ENCODE results near the gene TPBG.

TPBG gene, protein sequence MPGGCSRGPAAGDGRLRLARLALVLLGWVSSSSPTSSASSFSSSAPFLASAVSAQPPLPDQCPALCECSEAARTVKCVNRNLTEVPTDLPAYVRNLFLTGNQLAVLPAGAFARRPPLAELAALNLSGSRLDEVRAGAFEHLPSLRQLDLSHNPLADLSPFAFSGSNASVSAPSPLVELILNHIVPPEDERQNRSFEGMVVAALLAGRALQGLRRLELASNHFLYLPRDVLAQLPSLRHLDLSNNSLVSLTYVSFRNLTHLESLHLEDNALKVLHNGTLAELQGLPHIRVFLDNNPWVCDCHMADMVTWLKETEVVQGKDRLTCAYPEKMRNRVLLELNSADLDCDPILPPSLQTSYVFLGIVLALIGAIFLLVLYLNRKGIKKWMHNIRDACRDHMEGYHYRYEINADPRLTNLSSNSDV

DNA sequence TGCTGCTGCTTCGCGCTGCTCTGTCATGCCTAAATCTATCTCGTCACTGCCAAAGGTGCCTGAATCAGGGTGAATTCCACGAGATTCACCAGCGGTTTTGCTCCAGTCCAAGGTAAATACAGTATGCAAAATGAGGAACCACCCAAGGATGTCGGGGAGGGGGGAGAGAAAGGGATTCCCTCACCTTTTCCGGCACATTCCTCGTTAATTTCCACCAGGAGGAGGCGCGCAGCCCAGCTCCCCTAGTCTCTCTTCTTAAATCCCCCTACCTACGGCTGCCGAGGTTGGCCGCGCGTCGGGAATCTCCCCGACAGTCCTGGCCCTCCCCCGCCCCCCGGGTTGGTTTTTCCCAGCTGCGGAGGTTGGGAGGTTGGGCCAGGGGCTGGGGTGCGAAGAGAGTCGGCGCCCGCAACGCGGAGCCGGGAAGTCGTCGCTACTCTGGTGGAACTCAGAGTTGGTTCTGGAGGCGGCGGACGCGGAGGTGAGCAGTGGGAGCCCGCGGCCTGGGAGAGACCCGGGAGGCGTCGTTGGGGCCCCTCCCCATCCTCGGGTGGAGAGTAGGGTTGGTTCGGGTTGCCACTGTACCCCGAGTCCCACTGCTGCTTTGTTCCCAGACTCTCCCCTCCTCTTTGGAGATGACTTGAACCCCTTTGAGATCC lies at the start of gene TPBG:
Gene TPBG (plus strand): TSS at position 390 of the 659 bp plus-strand sequence. CDS start 1,145 bp downstream, outside the sequence.
- peak; percentile 70 for DNase-seq (ENCODE audit: low read depth)

DNA sequence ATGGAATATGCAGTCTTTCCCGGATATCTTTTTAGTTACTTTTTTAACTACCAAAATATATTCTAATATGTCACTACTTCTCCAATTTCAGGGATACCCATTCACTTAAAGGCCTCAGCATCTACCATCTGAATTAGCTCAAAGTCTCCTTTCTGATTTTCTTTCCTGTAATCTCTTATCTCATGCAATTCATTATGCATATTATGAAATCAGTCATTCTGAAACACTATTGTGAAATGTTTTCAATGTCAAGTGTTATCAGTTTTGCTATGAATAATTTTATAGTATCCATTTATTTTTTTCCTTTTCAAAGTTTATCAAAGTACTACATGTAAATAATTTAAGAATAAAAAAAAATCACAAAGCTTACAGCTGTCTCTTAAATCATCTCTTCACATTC lies 41.2 kb upstream of the TPBG start:
- DNase-seq (ENCODE audit: low read depth), result no peak

GRCh38 chr6:82329766-82330165 lies 33.9 kb upstream of the TPBG start:
- DNase-seq (ENCODE audit: low read depth), result no peak

DNA sequence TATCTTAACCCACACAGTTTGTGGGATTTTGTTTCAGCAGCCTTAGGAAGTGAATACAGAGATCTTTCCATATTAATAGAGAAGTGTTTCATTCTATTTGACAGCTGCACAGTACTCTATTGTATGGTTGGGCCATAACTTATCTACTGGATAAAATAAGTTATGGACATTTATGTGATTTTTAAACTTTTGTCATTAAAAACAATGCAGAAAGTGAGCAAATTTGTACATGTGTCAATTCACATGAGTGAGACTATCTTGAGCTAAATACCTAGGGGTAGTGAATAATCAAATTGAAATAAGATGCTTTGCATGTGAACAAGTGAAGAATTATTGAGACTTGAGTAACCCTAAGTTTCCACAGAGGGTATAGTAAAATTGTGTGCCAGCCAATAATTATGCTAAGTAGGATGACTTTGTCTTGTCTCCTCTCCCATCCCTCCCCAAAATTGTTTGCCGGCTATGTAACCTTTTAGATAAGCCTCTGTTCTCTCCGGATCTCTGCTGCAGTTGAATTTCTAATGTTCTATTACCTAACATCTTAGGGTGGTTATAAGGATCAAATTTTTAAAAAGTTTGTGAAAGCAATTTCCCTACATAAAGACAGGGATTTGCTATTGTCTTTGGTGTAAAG lies 33.3 kb upstream of the TPBG start:
- no peak for DNase-seq (ENCODE audit: low read depth)

GRCh38 chr6:82331031-82331773 lies 32.4 kb upstream of the TPBG start:
- DNase-seq (ENCODE audit: low read depth), result peak; percentile 60

- DNase-seq (ENCODE audit: low read depth), result no peak
Observed at GRCh38 chr6:82333781-82334180, 29.8 kb upstream of the TPBG start.

DNA sequence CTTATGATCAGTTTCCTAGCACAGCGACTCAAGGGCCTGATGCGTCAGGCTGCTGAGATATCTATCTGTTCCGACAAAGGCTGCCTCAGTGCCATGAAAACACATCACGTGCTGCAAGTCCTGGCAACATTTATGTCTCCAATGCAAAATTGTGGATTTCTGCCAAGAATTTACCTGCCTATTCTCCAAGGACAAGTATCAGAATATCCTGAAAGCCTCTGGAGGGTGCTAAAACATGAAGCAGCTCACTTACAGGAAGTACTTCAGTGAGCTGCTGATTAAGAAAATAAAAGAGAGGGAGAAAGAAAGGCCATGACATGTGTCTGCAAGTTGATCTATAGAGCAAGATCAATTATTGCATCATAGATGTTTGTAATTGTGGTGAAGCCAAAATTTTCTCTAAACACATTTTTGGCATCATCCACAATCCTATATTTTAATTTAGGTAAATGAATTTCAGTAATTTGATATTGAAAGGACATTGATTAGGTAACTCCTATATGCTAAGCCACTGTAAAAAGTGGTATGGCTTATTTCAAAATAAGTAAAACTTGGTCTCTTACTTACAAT lies 25.8 kb upstream of the TPBG start:
- no peak for DNase-seq (ENCODE audit: low read depth)

GRCh38 chr6:82348130-82348529 lies 15.5 kb upstream of the TPBG start:
- peak; percentile 5 for DNase-seq (ENCODE audit: low read depth)

DNA sequence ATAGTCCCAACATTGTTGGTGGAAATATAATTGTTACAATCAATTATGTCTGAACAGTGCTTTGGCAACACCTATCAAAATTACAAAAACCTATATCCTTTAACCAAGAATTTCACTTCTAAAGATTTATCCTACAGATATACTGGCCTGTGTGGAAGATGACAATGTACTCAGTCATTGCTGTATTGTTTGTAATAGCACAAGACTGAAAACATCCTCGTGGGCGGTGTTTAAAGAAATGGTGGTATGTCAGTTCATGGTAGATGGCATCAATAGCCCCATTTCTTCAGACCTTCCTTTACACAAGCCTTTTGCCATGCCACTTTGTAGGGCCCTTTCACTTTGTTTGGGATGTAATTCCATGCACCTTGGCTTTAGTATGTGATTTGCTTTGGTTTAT lies 9.8 kb upstream of the TPBG start:
- no peak for DNase-seq (ENCODE audit: low read depth)

- DNase-seq (ENCODE audit: low read depth), result no peak
Observed at GRCh38 chr6:82360552-82360951, 3.1 kb upstream of the TPBG start.

- DNase-seq (ENCODE audit: low read depth), result no peak
Observed at GRCh38 chr6:82361631-82362030, 2.0 kb upstream of the TPBG start.

GRCh38 chr6:82362144-82362543 lies 1.5 kb upstream of the TPBG start:
- DNase-seq (ENCODE audit: low read depth), result peak; percentile 12

GRCh38 chr6:82362878-82363427 lies 664 bp upstream of the TPBG start:
- peak; percentile 78 for DNase-seq (ENCODE audit: low read depth)

DNA sequence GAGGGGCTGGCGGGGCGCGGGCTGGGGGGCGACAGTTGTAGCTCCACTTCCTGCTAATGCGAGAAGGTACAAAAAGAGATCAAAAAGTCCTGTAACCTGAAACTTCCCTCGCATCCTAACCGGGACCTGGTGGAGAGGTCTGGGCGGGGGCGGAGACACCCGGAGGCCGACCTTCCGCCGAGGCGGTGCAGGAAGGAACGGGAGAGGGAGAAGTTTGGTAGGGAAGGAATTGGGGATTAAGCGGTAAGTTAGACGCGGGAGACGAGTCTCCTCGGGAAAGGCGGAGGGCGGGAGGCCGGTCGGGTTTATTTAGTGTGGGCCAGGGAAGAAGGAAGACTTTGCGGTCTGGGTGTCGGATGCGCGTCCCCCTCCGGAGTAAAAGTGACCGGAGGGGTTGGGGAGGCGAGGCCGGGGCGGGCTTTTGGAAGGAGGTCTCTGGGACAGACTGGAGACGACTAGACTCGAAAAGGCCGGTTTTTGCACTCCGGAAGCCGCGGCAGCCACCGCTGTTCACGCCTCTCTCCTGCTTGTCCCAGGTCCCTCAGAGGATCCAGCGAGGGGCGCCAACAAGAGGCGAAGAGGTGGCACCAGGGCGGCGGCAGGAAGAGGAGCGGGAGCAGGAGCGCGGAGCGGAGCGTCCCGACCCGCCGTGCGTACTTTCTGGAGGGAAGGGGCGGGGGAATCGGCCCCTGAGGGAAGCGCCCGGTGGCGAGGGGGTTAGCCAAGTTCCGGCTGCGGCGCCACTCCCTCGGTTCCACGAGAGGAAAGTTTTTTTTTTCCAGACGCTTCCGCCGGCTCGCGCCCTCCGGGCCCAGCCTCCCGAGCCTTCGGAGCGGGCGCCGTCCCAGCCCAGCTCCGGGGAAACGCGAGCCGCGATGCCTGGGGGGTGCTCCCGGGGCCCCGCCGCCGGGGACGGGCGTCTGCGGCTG lies 734 bp downstream of the TPBG start:
- DNase-seq (ENCODE audit: low read depth), result peak; percentile 68

DNA sequence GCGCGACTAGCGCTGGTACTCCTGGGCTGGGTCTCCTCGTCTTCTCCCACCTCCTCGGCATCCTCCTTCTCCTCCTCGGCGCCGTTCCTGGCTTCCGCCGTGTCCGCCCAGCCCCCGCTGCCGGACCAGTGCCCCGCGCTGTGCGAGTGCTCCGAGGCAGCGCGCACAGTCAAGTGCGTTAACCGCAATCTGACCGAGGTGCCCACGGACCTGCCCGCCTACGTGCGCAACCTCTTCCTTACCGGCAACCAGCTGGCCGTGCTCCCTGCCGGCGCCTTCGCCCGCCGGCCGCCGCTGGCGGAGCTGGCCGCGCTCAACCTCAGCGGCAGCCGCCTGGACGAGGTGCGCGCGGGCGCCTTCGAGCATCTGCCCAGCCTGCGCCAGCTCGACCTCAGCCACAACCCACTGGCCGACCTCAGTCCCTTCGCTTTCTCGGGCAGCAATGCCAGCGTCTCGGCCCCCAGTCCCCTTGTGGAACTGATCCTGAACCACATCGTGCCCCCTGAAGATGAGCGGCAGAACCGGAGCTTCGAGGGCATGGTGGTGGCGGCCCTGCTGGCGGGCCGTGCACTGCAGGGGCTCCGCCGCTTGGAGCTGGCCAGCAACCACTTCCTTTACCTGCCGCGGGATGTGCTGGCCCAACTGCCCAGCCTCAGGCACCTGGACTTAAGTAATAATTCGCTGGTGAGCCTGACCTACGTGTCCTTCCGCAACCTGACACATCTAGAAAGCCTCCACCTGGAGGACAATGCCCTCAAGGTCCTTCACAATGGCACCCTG lies 1.6 kb downstream of the TPBG start:
- DNase-seq (ENCODE audit: low read depth), result peak; percentile 54

GRCh38 chr6:82367704-82368103 lies 4.1 kb downstream of the TPBG start:
- no peak for DNase-seq (ENCODE audit: low read depth)

DNA sequence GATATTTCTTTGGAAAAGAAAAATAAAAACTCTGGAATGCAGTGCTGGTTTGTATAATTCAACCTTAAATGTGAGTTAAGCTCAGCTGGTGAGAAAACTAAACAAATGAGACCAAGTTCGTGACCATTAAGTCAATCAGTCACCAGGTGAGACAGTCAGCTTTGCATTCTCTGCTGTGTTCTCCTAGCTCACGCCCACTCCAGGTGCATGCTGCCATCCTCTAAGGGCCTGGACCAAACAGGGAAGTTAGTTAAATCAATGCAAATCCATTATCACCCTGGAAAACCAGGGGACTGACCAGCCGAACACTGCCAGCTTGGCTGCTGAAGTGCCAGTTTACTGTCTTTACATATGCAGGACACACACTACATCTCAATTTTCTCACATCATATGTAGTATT lies 7.2 kb downstream of the TPBG start:
- no peak for DNase-seq (ENCODE audit: low read depth)

GRCh38 chr6:82371799-82372546 lies 8.4 kb downstream of the TPBG start:
- peak; percentile 28 for DNase-seq (ENCODE audit: low read depth)

DNA sequence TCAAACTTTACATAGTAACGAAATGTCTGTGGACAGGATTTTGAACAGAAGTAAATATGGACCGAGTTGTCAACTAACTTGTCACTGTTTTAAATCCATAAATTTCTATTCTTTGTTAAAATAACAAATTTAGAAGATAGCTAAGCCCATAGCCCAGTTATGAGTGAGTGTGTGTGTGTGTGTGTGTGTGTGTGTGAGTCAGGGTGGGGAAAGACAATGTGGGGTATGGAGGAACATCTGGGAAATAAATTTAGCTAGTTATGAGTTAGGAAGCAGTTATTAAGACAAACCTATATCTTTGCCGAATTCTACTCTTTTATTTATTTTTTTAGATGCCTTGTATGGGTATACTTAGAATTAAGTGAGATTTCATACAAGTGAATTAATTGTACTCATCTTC lies 9.0 kb downstream of the TPBG start:
- no peak for DNase-seq (ENCODE audit: low read depth)

All from iris pigment epithelial cell (primary cell).